Breast epithelium (tissue), 4 donors: Measurements from ENCODE around the gene SP2. TPM values are rescaled to one million over a fixed set of nuclear protein-coding genes. Genes with fewer than 3 reads are reported as not detected.

Experiments
- DNase-seq, 2 donors: peaks; one replicate each; pipeline ENCODE4 v3.0.0-alpha.2; 2019; ENCODE audit warnings: low spot score in 2 of 2
- H3K27ac ChIP-seq, 2 donors: fragments of 200-600 bp; sonication (generic) in 1 of 2; one replicate each; pipeline ENCODE4 v1.5.1; 2016 to 2019; ENCODE audit warnings: mild to moderate bottlenecking in 1 of 2
- H3K27me3 ChIP-seq, 2 donors: fragments of 200-600 bp; sonication (generic) in 1 of 2; one replicate each; pipeline versions ENCODE4 v1.5.1 to v1.6.0; 2017 to 2019; ENCODE audit warnings: control low read depth in 1 of 2, mild to moderate bottlenecking in 1 of 2
- H3K36me3 ChIP-seq: fragments of 200-600 bp; one replicate; pipeline ENCODE4 v1.5.1; 2019
- H3K4me1 ChIP-seq, 2 donors: fragments of 200-600 bp; sonication (generic); one replicate each; pipeline ENCODE4 v1.5.1; 2016 to 2019; ENCODE audit warnings: control low read depth in 1 of 2
- H3K4me3 ChIP-seq, 3 donors: fragments of 200-600 bp; sonication (generic); 1 replicate in 2 of 3; 2 replicates in 1 of 3; pipeline ENCODE4 v1.5.1; 2016 to 2019; ENCODE audit warnings: mild to moderate bottlenecking in 3 of 3, moderate library complexity in 2 of 3
- H3K9me3 ChIP-seq, 2 donors: fragments of 200-600 bp; sonication (generic) in 1 of 2; one replicate each; pipeline ENCODE4 v1.5.1; 2016 to 2019; ENCODE audit warnings: control low read depth in 1 of 2
- CTCF ChIP-seq, 3 donors: fragments of 450-650 bp; IDR thresholded peaks; one replicate each; pipeline ENCODE4 v1.5.1; 2016 to 2017; ENCODE audit warnings: antibody characterized with exemption in 3 of 3, mild to moderate bottlenecking in 3 of 3, moderate library complexity in 3 of 3
- POLR2A ChIP-seq: fragments of 450-650 bp; IDR thresholded peaks from one replicate; pipeline ENCODE4 v1.6.1; 2016; ENCODE audit warnings: antibody characterized with exemption, mild to moderate bottlenecking, moderate library complexity
- POLR2AphosphoS5 ChIP-seq, 3 donors: sonication (generic); formaldehyde crosslinking; IDR thresholded peaks; one replicate each; pipeline ENCODE4 v1.6.1; 2017; ENCODE audit warnings: antibody characterized with exemption in 3 of 3
- intact Hi-C: fragments of 100-400 bp; cut with DNase I; formaldehyde crosslinking; loops from one replicate; pipeline ENCODE4 v1.15.1; 2023; ENCODE audit warnings: low total_unique reads
- total RNA-seq, 3 donors: library from RNA; depleted of rRNA; stranded (reverse); fragments of >200 nt; gene quantifications; one replicate each; pipeline ENCODE4 v1.1.0, GENCODE V29; 2016

Gene SP2
- total RNA-seq, 3 donors from 2014 or later = 4.6 to 9.8 (median 5.6) TPM

GRCh38 chr17:47899643-47900042 lies 3.6 kb downstream of the SP2 start:
- peaks cover 5 to 38% of the 10 kb centered on the region in 2 donors for H3K4me1 ChIP-seq
- DNase-seq = no peak
- TF ChIP-seq POLR2A (no peak), POLR2AphosphoS5 (IDR thresholded peaks at IDR 0.05) (no peak), CTCF (IDR thresholded peaks at IDR 0.05) (no peak)
- H3K4me3 ChIP-seq = no peak overlapping the region
- no peaks in the 10 kb centered on the region for H3K27me3 ChIP-seq
- no peaks in the 10 kb centered on the region for H3K9me3 ChIP-seq
- no peaks in the 10 kb centered on the region for H3K36me3 ChIP-seq
- H3K27ac ChIP-seq = peak overlapping the region; percentile 81 to 100
- intact Hi-C loops = loop anchor here (1.0 kb wide), 1 partner anchor 19 kb away; no protein-coding TSS in a partner anchor

- intact Hi-C loops = no loop called here
- Histone ChIP-seq H3K9me3 (no peaks in the 10 kb centered on the region), H3K27ac (peak overlapping the region; percentile 59 to 100), H3K4me3 (no peak overlapping the region), H3K27me3 (no peaks in the 10 kb centered on the region), H3K4me1 (peaks cover 13 to 55% of the 10 kb centered on the region in 2 donors), H3K36me3 (no peaks in the 10 kb centered on the region)
- TF ChIP-seq POLR2A = no peak
- TF ChIP-seq POLR2AphosphoS5 (IDR thresholded peaks at IDR 0.05) = no peak
- no peak for TF ChIP-seq CTCF (IDR thresholded peaks at IDR 0.05)
- DNase-seq = no peak
These were observed 5.4 kb downstream of the SP2 start for GRCh38 chr17:47901423-47901822.

- peaks cover 21 to 60% of the 10 kb centered on the region in 2 donors for H3K4me1 ChIP-seq
- TF ChIP-seq CTCF (IDR thresholded peaks at IDR 0.05) (no peak), POLR2AphosphoS5 (IDR thresholded peaks at IDR 0.05) (no peak), POLR2A (no peak)
- peak overlapping the region; percentile 59 to 100 for H3K27ac ChIP-seq
- no peak overlapping the region for H3K4me3 ChIP-seq
- no peaks in the 10 kb centered on the region for H3K9me3 ChIP-seq
- intact Hi-C loops = no loop called here
- H3K36me3 ChIP-seq = no peaks in the 10 kb centered on the region
- H3K27me3 ChIP-seq = no peaks in the 10 kb centered on the region
- peak in 1 of 2 donors; percentile 19 for DNase-seq
These were observed 6.2 kb downstream of the SP2 start for GRCh38 chr17:47902039-47902744.

GRCh38 chr17:47905221-47905733 lies 9.2 kb downstream of the SP2 start:
- peak; percentile 83 to 86 for DNase-seq
- Histone ChIP-seq H3K36me3 (no peaks in the 10 kb centered on the region), H3K4me1 (peaks cover 16 to 40% of the 10 kb centered on the region in 2 donors), H3K27ac (peak overlapping the region; percentile 89 to 94), H3K4me3 (peak overlapping the region in 1 of 3 donors; percentile 45), H3K9me3 (no peaks in the 10 kb centered on the region), H3K27me3 (no peaks in the 10 kb centered on the region)
- TF ChIP-seq POLR2AphosphoS5 (IDR thresholded peaks at IDR 0.05) (peak in 1 of 3 donors; percentile 31), POLR2A (no peak)
- intact Hi-C loops = no loop called here

- DNase-seq = no peak
- Histone ChIP-seq H3K36me3 (no peaks in the 10 kb centered on the region), H3K4me1 (peaks cover 16 to 40% of the 10 kb centered on the region in 2 donors), H3K27ac (peak overlapping the region; percentile 89 to 94), H3K9me3 (no peaks in the 10 kb centered on the region), H3K27me3 (no peaks in the 10 kb centered on the region), H3K4me3 (no peak overlapping the region)
- TF ChIP-seq POLR2A = no peak
- no peak for TF ChIP-seq CTCF (IDR thresholded peaks at IDR 0.05)
- TF ChIP-seq POLR2AphosphoS5 (IDR thresholded peaks at IDR 0.05) = no peak
- intact Hi-C loops = no loop called here
These were observed 10.4 kb downstream of the SP2 start for GRCh38 chr17:47906443-47906842.
